SKM-1 treated with dmso at 0.1 percent for 144 hours (cell line): Measurements from ENCODE around the gene SMAD1.

Experiments
- DNase-seq: peaks from one replicate; lab custom pipeline; 2025; ENCODE audit not compliant: unreplicated experiment; lab: John Stamatoyannopoulos, UW

Gene SMAD1

GRCh38 chr4:145488310-145488709 is 6.7 kb downstream of the SMAD1 start:
- DNase-seq, result no peak

DNA sequence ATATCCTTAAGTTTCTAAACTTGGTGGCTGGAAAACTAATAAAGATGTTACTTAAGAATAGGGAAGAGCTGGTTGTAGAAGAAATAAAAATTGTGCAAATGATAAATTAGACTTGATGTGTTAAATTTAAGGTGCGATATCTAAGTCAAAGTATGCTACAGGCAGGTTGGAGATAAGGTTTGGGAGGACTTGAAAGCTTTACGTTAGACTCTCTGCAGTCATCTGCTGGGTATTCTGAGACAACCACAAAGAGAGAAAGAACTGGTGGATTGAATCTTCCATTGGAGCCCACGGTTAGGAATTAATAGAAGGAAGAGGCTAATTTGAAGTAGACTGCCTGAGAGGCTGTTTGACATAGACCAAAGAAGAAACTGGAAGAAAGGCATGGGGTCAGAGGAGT is 7.9 kb downstream of the SMAD1 start:
- no peak for DNase-seq

- DNase-seq, result no peak
Measured at GRCh38 chr4:145490361-145490760, 8.7 kb downstream of the SMAD1 start.

DNA sequence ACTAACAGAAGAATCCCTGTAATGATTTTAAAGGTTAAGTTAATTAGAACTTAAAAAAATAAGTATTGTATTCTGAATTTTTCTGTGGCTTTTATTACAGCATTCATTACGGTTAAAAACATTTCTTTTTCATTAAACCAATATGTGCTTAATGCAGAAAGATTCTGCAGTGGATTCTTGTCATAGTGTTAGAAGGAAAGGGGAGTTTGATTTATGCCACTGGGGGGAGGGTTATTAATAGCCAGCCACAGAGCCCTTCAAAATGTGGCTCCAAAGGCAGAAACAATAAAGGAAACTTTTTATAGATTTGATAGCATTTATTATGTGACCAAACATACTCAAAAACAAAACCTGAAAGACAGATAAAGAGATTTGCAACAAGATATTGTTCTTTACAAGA is 9.1 kb downstream of the SMAD1 start:
- no peak for DNase-seq

DNA sequence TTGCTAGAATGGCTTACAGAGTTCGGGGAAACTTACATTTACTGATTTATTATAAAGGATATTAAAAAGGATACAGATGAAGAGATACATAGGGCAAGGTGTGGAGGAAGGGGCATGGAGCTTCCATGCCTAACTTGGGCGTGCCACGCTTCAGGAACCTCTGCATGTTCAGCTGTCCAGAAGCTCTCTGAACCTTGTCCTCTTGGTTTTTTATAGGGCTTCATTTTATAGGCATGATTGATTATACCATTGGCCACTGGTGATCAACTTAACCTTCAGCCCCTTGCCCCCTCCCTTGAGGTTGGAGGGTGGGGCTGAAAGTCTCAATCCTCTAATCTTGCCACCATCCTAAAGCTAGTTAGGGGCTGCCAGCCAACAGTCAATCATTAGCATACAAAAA is 10.7 kb downstream of the SMAD1 start:
- DNase-seq, result no peak

DNA sequence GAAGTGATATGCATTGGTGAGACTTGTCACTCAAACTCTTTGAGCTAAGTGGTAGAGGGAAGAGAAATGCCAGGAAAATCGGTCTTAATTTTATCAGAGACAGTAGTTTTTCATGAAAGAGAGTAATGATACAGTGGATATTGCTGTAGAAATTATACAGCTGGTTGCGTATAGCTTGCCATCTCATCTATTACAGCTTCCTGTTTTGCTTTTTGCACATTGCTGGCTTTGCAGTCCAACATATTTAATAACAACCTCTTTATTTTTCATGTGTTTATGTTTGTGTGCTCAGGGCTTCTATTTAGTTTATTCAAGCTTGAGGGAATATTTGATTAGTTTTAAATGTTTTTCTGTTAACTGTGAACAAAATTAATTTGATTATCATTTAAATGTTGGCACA is 11.5 kb downstream of the SMAD1 start:
- no peak for DNase-seq

DNA sequence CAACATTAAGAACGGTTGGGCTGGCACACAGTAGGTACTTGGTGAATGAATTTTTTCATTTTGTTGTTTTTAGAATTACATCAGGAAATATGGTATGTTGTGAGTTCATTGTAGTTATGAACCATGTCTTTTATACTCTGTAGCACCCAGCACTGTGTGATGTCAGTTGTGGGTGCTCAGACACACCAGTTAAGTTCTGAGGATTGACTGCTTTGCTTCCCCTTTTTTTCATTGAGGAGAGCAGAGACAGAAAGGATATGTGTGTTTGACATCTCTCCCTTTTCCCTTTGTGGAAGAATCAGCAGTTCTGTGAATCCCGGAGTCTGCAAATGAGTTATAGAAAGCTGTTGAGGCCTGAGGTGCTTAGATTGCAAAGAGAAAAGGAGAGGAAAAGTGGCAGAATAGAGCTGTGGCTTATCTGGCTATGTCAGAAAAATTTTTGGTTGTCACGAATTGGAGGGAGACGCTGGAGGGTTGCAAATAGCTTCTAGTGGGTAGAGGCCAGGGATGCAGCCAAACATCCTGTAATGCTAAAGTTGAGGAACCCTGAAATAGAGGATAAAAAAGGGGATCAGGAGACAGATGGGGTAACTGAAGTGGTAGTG is 13.1 kb downstream of the SMAD1 start:
- no peak for DNase-seq

DNA sequence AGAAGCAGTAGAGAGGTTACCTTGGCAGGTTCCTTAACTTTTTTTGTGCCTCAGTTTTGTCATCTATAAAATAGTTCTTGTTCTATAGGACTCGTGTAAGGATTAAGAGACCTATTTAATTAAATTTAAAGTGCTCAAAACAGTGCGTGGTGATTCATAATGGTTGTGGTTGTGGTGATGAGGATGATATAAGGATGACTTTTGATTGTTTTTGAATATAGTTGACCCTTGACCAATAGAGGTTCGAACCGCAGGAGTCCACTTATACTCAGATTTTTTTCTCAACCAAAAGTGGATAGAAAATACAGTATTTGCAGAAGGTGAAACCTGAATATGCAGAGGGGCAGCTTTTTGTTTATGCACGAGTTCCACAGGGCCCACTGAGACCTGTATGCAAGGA is 14.6 kb downstream of the SMAD1 start:
- no peak for DNase-seq

- no peak for DNase-seq
Measured at GRCh38 chr4:145497199-145498149, 15.8 kb downstream of the SMAD1 start.

GRCh38 chr4:145498430-145498829 is 16.8 kb downstream of the SMAD1 start:
- no peak for DNase-seq

GRCh38 chr4:145501051-145501660 is 19.5 kb downstream of the SMAD1 start:
- no peak for DNase-seq

GRCh38 chr4:145502809-145503208 is 21.2 kb downstream of the SMAD1 start:
- no peak for DNase-seq

- DNase-seq, result no peak
Measured at GRCh38 chr4:145503486-145504072, 21.9 kb downstream of the SMAD1 start.

DNA sequence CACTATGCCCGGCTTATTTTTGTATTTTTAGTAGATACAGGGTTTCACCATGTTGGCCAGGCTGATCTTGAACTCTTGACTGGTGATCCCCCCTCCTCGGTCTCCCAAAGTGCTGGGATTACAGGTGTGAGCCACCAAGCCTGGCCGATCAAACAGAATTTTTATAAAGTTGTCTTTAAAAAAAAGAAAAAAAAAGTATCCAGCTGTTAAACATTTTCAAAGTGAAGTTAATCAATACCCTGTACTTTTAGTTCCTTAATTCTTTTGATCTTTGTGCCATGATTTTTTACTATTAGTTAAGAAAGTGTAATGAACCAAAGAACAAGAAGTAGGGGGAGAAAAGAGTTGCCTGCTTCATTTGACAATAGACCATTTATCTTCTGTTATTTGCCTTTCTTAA is 24.3 kb downstream of the SMAD1 start:
- DNase-seq, result no peak

DNA sequence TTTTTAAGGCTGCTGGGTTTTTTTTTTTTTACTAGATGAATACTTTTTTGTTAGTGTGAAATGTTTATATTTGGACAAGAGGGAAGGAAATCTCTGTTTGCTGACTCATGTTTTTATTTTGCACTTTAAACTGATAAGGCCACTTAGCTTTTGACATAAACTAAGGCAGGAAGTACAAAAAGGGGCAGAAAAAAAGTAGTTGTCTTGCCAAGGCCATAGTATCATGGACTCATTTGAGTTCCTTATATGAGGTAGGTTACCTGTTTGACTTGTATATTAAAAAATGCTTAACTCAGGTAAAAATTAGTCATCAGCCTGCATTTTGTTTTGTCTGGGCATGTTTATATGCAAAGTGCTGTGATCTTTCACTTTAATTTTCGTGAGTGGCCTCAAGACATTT is 26.0 kb downstream of the SMAD1 start:
- no peak for DNase-seq

DNA sequence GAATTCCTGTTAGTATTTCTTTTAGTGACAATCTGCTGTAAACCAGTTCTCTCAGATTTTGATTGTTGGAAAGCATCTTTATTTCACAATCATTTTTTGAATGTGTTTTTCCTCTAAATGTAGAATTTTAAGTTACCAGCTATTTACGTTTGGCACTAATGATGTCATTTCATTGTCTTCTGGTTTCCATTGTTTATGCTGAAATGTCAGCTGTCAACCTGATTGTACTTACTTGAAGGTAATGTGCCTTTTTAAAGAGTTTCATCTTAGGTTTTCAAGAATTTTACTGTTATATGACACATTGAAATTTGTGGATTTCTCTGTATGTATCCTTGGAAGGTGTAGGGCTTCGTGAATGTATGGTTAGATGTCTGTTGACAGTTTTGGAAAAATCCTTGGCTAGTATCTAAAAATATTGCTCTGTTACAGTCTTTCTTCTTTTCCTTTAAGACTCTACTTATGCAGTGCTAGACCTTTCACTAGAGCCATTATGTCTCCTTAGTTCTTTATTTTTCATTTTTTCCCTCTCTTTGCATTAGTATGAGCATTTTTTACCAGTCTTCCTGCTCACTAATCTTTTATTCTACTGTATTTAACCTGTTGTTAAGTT is 30.4 kb downstream of the SMAD1 start:
- no peak for DNase-seq

- DNase-seq, result no peak
Measured at GRCh38 chr4:145513020-145513621, 31.5 kb downstream of the SMAD1 start.

DNA sequence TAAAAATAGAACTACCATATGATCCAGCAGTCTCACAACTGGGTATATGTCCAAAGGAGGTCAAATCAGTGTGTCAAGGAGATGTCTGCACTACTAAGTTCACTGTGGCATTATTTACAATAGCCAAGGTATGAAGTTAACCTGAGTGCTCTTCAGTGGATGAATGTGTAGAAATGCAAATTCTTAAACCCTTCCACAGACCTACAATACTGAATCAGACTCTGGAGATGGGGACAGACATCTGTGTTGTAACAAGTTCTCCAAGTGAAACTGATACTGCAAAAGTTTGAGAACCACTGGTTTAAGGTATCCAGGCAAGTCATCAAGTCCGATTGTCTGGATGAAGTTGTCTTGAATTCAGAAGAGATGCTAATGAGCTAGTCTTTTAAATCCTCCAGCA is 38.5 kb downstream of the SMAD1 start:
- no peak for DNase-seq

DNA sequence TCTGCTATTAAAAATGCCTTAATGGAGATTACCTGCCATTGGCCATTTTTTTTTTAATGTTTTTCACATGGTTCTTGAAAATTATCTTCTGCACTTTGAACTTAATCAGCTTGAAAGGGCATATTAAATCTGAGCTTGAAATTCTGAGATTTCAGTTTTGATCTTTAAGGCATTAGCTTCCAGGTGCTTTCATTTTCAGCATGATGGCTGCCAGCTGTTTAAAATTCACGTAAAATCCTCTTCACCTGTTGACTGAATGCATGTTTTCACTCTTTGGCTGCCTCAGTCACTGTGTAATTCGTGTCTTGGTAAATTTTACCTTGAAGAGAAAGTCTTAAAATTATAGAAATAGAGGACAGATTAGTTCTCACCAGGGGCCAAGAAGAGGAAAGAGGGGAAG is 39.6 kb downstream of the SMAD1 start:
- no peak for DNase-seq

- DNase-seq, result no peak
Measured at GRCh38 chr4:145523117-145523516, 41.5 kb downstream of the SMAD1 start.

GRCh38 chr4:145524552-145524951 is 42.9 kb downstream of the SMAD1 start:
- no peak for DNase-seq
